Umbilical cord (tissue), 2 donors: Measurements from ENCODE around the gene HOXA5. TPM values are rescaled to one million over a fixed set of nuclear protein-coding genes. Genes with fewer than 3 reads are reported as not detected.
A peak's percentile ranks its signal among the peaks of the same experiment; 100 is the strongest.

Experiments used
- DNase-seq: peaks from one replicate; pipeline ENCODE4 v3.0.0-alpha.2; 2015; ENCODE audit warnings: low spot score
- total RNA-seq: library from RNA; depleted of rRNA; stranded (reverse); fragments of >200 nt; gene quantifications from one replicate; pipeline ENCODE4 v1.2.3, GENCODE V29; 2014; ENCODE audit warnings: low replicate concordance; ENCODE audit not compliant: insufficient read depth

The HOXA5 gene
- total RNA-seq, 1 donor from 2014 or later, result 2.9 TPM

- DNase-seq, result peak; percentile 89
Observed at GRCh38 chr7:27095897-27096767, 47.3 kb downstream of the HOXA5 start, which contains the start of gene HOXA1. Gene HOXA1 (minus strand): TSS chr7:27096000. CDS start chr7:27095912, 88 bp downstream.

GRCh38 chr7:27095050-27095896 is 48.2 kb downstream of the HOXA5 start:
- no peak for DNase-seq

- DNase-seq, result no peak
Observed at GRCh38 chr7:27094304-27095049, 49.0 kb downstream of the HOXA5 start.

GRCh38 chr7:27093184-27093895 is 50.1 kb downstream of the HOXA5 start:
- DNase-seq, result no peak

GRCh38 chr7:27092819-27093110 is 50.7 kb downstream of the HOXA5 start:
- DNase-seq, result no peak

GRCh38 chr7:27091941-27092818 is 51.3 kb downstream of the HOXA5 start:
- DNase-seq, result no peak

- no peak for DNase-seq
Observed at GRCh38 chr7:27091105-27091504, 52.4 kb downstream of the HOXA5 start.

Other genes with a start within 250 kb of the HOXA5 start
- gene HOXA1, start 47.7 kb downstream of the HOXA5 start, total RNA-seq, result 1.9 TPM
- 0.24 TPM for gene HOXA2, start 41.0 kb downstream of the HOXA5 start, total RNA-seq
- gene HOXA4, start 12.9 kb downstream of the HOXA5 start, total RNA-seq, result 4.1 TPM
- not detected for gene HOXA6, start 4.1 kb upstream of the HOXA5 start, total RNA-seq
- gene HOXA3, start 8.9 kb upstream of the HOXA5 start, total RNA-seq, result 0.96 TPM
- 0.72 TPM for gene HOXA7, start 13.0 kb upstream of the HOXA5 start, total RNA-seq
- 18.8 TPM for gene HOXA9, start 21.9 kb upstream of the HOXA5 start, total RNA-seq
- gene HOXA10, start 30.6 kb upstream of the HOXA5 start, total RNA-seq, result 14.2 TPM
- 6.3 TPM for gene HOXA11, start 41.6 kb upstream of the HOXA5 start, total RNA-seq
- gene HOXA13, start 56.4 kb upstream of the HOXA5 start, total RNA-seq, result 15.6 TPM
- gene EVX1, start 99.1 kb upstream of the HOXA5 start, total RNA-seq, result 1.7 TPM